ENCODE data around the gene OPCML. TPM values are rescaled to one million over a fixed set of nuclear protein-coding genes. Genes with fewer than 3 reads are reported as not detected.

OPCML gene
- total RNA-seq, 1 donor from 2014 or later = 4.1 TPM

DNA sequence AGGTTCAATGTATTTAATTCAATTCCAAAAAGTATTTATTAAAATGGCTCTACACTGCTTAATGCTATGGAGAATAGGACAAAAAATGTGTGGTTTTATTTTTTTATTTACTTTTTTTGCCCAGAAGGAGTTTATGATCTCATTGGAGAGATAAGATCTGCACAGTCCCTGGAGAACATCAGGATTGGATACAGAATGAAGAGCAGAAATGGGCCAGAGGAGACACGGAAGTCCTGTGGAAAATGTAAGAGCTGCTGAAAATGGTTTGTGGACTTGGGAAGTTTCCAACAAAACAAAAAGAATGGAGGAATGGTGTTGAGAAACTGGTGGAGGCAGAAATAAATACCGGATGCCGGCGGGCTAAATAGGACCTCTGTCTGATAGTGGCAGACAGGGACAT, 554.6 kb downstream of the OPCML start:
- Mint-ChIP-seq H3K27me3 (ENCODE audit: unreplicated experiment) (no peaks in the 10 kb centered on the region), H3K4me1 (ENCODE audit: unreplicated experiment) (peaks cover 6% of the 10 kb centered on the region), H3K4me3 (ENCODE audit: unreplicated experiment) (no peak overlapping the region), H3K9me3 (ENCODE audit: unreplicated experiment) (no peaks in the 10 kb centered on the region), H3K36me3 (ENCODE audit: low read depth, unreplicated experiment) (no peaks in the 10 kb centered on the region), H3K27ac (ENCODE audit: unreplicated experiment) (no peak overlapping the region)
- TF ChIP-seq, protein P1, sequence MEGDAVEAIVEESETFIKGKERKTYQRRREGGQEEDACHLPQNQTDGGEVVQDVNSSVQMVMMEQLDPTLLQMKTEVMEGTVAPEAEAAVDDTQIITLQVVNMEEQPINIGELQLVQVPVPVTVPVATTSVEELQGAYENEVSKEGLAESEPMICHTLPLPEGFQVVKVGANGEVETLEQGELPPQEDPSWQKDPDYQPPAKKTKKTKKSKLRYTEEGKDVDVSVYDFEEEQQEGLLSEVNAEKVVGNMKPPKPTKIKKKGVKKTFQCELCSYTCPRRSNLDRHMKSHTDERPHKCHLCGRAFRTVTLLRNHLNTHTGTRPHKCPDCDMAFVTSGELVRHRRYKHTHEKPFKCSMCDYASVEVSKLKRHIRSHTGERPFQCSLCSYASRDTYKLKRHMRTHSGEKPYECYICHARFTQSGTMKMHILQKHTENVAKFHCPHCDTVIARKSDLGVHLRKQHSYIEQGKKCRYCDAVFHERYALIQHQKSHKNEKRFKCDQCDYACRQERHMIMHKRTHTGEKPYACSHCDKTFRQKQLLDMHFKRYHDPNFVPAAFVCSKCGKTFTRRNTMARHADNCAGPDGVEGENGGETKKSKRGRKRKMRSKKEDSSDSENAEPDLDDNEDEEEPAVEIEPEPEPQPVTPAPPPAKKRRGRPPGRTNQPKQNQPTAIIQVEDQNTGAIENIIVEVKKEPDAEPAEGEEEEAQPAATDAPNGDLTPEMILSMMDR (IDR thresholded peaks at IDR 0.05; ENCODE audit: unreplicated experiment) = no peak
- no peak for DNase-seq (ENCODE audit: low spot score)

DNA sequence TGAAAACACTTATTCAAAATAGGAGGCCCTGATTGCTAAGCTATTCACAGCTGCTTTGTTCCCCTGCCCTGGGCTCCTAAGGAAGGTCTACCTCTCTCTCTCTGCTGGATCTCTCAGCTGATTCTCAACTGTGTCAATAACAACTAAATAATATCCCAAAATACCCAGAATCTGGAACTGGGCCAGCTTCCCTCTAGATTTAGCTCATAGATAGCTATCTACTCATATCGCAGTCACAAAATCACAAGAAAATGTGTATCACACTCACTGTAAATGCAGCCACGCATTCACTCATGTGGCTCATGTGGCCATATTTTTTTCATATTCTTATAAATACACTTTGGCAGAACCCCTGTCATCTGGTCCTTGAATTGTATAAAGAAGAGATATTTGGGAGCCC, 555.1 kb downstream of the OPCML start:
- Mint-ChIP-seq H3K4me3 (ENCODE audit: unreplicated experiment) (no peak overlapping the region), H3K4me1 (ENCODE audit: unreplicated experiment) (peaks cover 9% of the 10 kb centered on the region), H3K9me3 (ENCODE audit: unreplicated experiment) (no peaks in the 10 kb centered on the region), H3K27me3 (ENCODE audit: unreplicated experiment) (no peaks in the 10 kb centered on the region), H3K36me3 (ENCODE audit: low read depth, unreplicated experiment) (no peaks in the 10 kb centered on the region), H3K27ac (ENCODE audit: unreplicated experiment) (no peak overlapping the region)
- no peak for DNase-seq (ENCODE audit: low spot score)
- TF ChIP-seq, protein P1 (IDR thresholded peaks at IDR 0.05; ENCODE audit: unreplicated experiment) = no peak

- DNase-seq (ENCODE audit: low spot score) = no peak
- Mint-ChIP-seq H3K36me3 (ENCODE audit: low read depth, unreplicated experiment) (no peaks in the 10 kb centered on the region), H3K9me3 (ENCODE audit: unreplicated experiment) (no peaks in the 10 kb centered on the region), H3K4me1 (ENCODE audit: unreplicated experiment) (peaks cover 20% of the 10 kb centered on the region), H3K27ac (ENCODE audit: unreplicated experiment) (no peak overlapping the region), H3K4me3 (ENCODE audit: unreplicated experiment) (no peak overlapping the region), H3K27me3 (ENCODE audit: unreplicated experiment) (no peaks in the 10 kb centered on the region)
- TF ChIP-seq, protein P1 (IDR thresholded peaks at IDR 0.05; ENCODE audit: unreplicated experiment) = no peak
These were observed 556.2 kb downstream of the OPCML start for GRCh38 chr11:132976115-132976514.

- no peak for DNase-seq (ENCODE audit: low spot score)
- TF ChIP-seq, protein P1 (IDR thresholded peaks at IDR 0.05; ENCODE audit: unreplicated experiment) = no peak
- Mint-ChIP-seq H3K36me3 (ENCODE audit: low read depth, unreplicated experiment) (no peaks in the 10 kb centered on the region), H3K9me3 (ENCODE audit: unreplicated experiment) (no peaks in the 10 kb centered on the region), H3K4me3 (ENCODE audit: unreplicated experiment) (no peak overlapping the region), H3K27ac (ENCODE audit: unreplicated experiment) (no peak overlapping the region), H3K4me1 (ENCODE audit: unreplicated experiment) (peaks cover 20% of the 10 kb centered on the region), H3K27me3 (ENCODE audit: unreplicated experiment) (peaks cover 1% of the 10 kb centered on the region)
These were observed 558.6 kb downstream of the OPCML start for GRCh38 chr11:132973686-132974085.

DNA sequence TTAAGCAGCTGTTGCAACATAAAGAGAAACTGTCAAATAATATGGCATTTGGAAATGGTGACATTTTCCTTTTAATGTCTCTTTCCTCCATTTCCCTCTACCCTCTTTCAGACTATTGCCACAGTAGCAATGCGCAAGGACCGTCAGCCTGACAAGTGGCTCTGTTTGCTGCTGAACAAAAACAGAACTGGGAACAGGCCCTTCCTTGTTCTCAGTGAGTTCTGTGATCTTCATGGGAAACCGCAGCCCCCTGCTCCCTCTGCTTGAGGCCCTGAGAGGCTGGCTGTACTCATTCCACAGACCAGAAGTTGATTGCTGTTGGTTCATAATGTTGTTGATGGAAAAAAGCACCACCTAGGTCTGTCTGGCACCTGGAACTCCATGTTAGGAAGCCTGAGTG, 559.7 kb downstream of the OPCML start:
- no peaks in the 10 kb centered on the region for H3K36me3 Mint-ChIP-seq (ENCODE audit: low read depth, unreplicated experiment)
- no peak overlapping the region for H3K4me3 Mint-ChIP-seq (ENCODE audit: unreplicated experiment)
- peaks cover 1% of the 10 kb centered on the region for H3K27me3 Mint-ChIP-seq (ENCODE audit: unreplicated experiment)
- no peaks in the 10 kb centered on the region for H3K9me3 Mint-ChIP-seq (ENCODE audit: unreplicated experiment)
- H3K4me1 Mint-ChIP-seq (ENCODE audit: unreplicated experiment) = peaks cover 20% of the 10 kb centered on the region
- no peak overlapping the region for H3K27ac Mint-ChIP-seq (ENCODE audit: unreplicated experiment)
- TF ChIP-seq, protein P1 (IDR thresholded peaks at IDR 0.05; ENCODE audit: unreplicated experiment) = no peak
- DNase-seq (ENCODE audit: low spot score) = no peak
